OCI-LY3 (cell line): ENCODE data around the gene ANKS1B.

Experiments used
- EZH2phosphoT487 ChIP-seq: fragments of 200-600 bp; shearing (Covaris generic); IDR thresholded peaks from 2 replicates; pipeline ENCODE4 v1.6.1; 2018; ENCODE audit warnings: antibody characterized with exemption, mixed run types, low read depth
- TF ChIP-seq, protein P1 (sequence below): fragments of 200-600, 300-600 bp; sonication (generic); IDR thresholded peaks from 2 replicates; pipeline ENCODE4 v1.5.1; 2014; ENCODE audit warnings: antibody characterized with exemption, low read length, low read depth

DNA sequence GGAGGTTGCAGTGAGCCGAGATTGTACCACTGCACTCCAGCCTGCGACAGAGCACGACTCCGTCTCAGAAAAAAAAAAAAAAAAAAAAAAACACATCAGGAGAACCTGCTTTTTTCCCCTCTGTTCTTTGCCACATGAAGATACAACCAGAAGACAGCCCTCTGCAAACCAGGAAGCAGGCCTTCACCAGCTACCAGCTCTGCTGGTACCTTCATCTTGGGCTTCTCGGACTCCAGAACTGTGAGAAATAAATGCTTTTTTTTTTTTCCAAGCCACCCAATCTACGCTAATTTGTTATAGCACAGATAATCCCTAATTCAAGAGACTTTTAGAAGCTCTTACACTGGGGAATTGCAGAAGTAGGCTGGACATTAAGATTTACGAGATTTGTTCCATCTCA lies 216.0 kb downstream of the ANKS1B start:
- TF ChIP-seq, protein P1, sequence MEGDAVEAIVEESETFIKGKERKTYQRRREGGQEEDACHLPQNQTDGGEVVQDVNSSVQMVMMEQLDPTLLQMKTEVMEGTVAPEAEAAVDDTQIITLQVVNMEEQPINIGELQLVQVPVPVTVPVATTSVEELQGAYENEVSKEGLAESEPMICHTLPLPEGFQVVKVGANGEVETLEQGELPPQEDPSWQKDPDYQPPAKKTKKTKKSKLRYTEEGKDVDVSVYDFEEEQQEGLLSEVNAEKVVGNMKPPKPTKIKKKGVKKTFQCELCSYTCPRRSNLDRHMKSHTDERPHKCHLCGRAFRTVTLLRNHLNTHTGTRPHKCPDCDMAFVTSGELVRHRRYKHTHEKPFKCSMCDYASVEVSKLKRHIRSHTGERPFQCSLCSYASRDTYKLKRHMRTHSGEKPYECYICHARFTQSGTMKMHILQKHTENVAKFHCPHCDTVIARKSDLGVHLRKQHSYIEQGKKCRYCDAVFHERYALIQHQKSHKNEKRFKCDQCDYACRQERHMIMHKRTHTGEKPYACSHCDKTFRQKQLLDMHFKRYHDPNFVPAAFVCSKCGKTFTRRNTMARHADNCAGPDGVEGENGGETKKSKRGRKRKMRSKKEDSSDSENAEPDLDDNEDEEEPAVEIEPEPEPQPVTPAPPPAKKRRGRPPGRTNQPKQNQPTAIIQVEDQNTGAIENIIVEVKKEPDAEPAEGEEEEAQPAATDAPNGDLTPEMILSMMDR: no peak
- no peak for TF ChIP-seq EZH2phosphoT487
